ENCODE measurements around the gene MPPED2.

Gene MPPED2

DNA sequence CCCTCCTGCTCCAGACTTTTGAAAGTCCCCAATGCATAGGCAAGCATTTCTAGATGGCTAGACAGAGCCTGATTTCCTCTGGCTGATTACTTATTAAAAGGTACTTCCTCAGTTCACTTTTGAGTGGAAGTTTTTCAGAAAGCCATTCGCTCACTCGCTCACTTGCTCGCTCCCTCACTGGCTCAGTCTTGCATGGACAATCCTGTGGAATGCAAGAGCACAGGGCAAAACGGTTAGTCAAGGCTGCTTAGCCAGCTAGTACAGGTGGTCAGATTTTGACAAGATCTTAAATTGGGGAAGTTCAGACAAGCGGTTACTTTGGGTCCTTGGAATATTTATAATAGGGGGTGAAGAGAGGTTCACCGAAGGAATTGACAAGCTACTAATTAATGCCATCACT, 162.3 kb downstream of the MPPED2 start:
- DNase-seq (ENCODE audit: low read depth in 3 of 3, low spot score in 1 of 3), result no peak

DNA sequence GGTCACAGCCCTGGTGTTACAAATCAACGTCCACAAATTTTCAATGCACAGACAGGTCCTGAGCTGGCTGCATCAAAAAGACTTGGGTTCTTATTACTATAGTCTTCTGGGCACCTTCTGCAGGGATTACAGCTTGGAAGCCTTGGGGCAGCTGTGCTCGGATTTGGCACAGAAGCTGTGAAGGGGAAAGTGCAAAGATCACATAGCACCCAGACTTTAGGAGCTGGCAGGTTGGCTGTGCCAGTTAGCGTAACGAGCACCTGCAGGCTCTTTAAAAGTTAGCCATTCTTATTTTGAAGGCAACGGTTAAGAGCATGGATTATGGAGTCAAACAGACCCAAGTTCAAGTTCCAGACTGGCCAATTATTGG, 162.9 kb downstream of the MPPED2 start:
- no peak for DNase-seq (ENCODE audit: low read depth in 3 of 3, low spot score in 1 of 3)

DNA sequence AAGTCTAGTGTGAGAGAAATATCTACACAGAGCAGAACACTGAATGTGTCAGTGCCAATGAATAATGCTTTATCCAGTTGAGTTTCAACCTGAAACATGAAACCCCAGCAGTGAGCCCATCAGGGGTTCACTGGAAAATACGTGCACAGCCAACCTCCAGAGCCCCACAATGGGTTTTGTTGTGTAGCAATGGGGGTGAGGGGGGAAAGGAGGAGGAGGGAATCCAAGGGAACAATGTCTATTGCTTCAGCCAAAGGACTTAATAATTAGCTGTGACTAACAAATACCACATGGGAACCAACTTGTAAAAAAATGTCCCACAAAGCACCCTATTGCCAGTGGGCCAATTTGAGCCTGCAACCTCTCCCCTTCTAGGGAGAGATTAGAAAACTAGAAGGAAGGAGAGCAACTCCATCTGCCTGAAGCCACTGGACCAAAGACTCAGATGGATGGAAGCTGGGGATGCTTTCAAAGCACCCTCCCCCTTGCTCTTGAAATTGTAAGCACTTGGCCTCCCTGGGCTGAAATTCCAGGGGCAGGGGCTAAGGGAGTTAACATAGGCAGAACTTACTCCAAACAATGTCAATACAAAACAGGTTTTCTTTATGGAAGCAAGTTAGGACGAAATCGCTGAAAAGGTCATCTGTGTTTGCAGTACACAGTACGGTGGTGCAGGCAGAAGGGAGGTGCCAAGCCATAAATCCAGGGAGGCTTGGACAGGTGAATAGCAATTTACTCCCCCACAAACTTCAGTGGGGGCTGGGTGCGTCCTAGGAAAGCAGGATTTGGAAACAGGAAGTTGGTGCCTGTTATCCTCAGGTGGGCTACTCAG, 163.5 kb downstream of the MPPED2 start:
- no peak for DNase-seq (ENCODE audit: low read depth in 3 of 3, low spot score in 1 of 3)

DNA sequence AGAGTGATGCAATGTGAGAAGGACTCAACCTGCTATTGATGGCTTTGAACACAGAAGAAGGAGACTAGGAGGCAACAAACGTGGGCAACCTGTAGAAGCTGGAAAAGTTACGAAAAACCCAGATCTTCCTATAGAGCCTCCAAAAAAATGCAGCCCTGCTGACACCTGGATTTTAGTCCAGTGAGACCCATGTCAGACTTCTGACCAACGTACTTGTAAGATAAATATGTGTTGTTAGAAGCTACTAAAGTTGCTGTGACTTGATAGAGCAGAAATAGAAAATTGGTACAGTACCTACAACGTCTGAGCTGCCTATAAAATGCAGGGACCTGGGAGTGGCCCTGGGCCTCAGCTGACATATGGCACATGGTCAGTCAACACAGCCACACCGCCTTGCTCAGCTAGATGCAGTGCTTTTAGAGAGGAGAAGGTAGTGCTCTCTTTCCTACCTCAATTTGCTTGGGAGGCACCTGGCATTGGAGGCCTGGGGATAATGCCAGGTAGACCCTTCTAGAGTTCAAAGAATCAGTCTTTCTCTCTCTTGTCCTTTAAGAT, 165.8 kb downstream of the MPPED2 start:
- DNase-seq (ENCODE audit: low read depth in 3 of 3, low spot score in 1 of 3), result no peak

DNA sequence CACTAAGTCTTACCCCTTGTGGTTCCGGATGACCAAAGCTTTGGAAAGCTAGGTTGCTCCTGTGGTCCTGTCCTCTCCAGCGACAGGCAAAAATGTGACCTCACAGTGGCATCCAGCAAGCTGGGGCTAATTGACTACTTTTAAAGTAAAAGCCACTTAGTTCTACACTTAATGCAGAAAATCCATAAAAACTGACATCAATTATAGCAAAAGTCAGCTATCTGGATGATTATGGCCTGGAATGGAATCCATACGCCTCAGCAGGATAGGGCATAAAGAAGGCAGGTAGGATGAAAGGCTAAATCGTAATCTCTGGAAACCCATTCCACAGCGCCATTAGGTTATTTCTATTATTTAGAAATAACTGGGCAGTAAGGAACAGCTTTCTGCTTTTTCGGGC, 171.3 kb downstream of the MPPED2 start:
- DNase-seq (ENCODE audit: low read depth in 3 of 3, low spot score in 1 of 3), result no peak

DNA sequence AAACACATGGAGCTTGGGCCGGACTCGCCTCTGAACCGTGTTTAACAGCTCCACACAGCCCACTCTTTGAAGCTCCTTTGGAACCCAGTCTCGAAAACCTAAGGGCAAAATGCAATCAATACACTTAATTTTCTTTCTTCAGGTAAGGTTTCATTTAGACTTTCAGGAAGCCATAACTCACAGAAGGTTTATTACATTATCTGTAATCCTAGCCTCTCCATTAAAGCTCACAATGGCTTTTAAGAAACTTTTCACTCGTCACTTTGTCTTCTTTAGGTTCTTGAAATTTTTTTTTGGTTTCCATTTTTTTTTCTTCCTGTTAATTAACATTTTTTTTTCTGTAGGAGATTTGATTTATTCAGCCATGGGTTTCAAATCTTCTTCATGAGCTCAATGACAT, 171.9 kb downstream of the MPPED2 start:
- no peak for DNase-seq (ENCODE audit: low read depth in 3 of 3, low spot score in 1 of 3)

DNA sequence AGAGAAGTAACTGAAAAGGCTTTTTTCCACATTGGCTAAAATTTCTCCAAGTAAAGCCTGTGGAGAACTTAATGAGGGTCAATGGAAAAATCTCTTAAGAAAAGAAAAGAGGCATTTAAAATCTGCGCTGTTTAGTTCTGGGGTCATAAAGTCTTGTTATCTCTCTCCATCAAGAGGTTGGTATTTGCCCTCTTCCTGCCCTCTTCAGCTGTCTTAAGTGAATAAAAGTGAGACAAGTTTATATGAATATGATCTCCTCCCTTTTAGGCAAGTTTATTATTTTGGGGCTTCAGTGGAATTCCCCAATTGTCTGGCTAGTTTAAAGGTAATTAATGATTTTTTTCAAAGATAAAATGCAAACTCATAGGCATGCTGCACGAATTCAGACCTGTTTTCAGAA, 173.6 kb downstream of the MPPED2 start:
- no peak for DNase-seq (ENCODE audit: low read depth in 3 of 3, low spot score in 1 of 3)

DNA sequence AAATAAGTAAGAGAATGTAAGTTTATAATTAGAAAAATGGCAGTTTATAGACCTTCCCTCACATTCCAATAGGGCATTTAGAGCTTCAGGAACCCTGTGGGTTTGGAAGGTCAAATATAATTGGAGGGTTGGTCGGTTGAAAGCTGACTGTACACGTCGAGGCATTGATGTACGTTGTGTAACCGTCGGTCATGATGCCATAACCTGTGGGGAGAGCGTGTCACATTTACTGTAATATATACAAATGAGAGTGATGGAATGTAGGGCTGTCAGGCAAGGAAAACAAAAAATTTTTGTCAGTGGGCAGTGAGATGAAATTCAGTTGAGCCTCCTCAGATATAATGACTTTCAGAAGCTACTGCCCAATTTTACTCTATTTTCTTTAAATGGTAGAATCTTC, 174.8 kb downstream of the MPPED2 start:
- DNase-seq (ENCODE audit: low read depth in 3 of 3, low spot score in 1 of 3), result no peak

DNA sequence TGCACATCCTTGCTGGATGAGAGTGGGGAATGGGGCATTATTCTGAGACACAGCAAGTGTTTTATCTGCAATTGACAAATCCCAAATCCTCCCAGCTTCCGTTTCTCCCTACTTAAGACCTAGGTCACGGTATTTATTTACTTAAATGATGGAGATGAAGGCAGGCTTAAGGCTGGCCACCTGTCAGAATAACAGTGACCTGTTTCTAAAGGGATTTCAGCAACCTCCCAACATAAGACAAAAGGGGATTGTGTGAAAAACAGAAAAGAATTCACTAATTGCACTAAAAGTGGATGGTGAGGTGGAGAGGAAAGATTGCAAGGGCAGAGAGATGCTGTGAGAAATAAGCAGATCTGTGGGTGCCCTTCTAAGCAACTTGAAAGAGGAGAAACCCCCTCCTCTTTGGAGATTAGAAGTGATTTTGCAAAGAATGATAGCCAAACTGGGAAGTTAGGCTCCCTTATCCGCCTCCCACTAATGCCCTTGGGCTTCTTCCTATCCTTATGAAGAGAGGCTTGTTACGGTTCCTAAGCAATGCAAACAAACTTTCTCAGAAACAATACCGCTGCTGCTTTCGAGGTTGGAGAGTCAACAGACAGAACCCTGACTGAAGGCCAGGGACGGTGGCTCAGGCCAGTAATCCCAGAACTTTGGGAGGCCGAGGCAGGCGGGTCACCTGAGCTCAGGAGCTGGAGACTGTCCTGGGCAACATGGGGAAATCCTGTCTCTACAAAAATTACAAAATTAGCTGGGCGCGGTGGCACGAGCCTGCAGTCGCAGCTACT, 179.0 kb downstream of the MPPED2 start:
- no peak for DNase-seq (ENCODE audit: low read depth in 3 of 3, low spot score in 1 of 3)

DNA sequence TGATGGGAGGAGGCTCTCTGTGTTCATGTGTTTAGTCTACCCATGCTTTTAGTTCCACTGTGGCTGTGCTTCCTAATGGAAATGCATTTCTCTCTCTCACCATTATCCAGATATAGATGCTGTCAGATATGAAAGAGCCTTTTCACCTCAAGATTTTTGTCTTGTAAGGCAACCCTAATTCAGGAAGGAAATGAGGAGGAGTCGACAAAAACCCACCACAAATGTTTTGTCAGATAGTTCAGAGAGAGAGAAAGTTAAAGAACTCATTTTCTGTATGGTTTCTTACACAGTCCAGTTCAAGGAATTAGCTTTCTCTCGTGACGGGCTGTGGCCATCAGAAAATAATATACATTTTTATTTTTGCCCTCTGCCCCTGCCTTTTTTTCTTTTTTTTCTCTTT, 180.8 kb downstream of the MPPED2 start:
- no peak for DNase-seq (ENCODE audit: low read depth in 3 of 3, low spot score in 1 of 3)

DNA sequence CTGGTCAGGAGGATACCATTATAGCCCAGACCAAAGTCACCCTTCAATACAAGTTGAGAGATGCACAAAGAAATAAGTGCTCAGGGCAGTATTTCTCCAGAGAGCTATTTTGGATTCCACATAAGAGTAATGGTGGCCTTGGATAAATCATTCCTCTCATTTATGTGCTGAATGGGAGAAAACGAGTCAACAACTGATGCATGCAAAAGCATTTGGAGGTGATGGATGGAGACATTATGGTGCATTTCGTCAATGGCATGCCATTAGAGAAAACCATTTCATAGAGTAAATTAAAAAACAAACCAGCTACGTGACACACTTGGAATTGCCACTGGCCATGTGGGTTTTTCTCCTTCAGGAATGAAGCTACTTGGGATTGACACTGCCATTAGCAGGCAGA, 182.0 kb downstream of the MPPED2 start:
- DNase-seq (ENCODE audit: low read depth in 3 of 3, low spot score in 1 of 3), result no peak

DNA sequence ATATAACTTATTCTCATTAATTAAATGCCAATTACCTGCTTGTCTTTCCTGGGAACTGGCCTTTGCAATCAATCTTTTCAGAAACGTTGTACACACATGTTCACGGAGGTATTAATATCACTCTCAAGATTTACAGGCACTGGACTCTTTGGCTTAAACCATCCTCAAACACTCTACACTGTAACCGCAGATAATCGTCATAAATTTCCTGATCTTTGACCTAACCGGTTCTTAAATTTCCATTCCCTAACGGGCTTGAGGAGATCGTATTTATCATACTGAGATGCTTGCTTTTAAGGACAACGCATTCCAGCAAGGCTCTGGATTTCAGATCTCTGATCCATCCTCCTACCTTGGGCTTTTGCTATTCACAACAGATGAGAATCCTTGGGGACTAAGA, 190.4 kb downstream of the MPPED2 start:
- no peak for DNase-seq (ENCODE audit: low read depth in 3 of 3, low spot score in 1 of 3)

DNA sequence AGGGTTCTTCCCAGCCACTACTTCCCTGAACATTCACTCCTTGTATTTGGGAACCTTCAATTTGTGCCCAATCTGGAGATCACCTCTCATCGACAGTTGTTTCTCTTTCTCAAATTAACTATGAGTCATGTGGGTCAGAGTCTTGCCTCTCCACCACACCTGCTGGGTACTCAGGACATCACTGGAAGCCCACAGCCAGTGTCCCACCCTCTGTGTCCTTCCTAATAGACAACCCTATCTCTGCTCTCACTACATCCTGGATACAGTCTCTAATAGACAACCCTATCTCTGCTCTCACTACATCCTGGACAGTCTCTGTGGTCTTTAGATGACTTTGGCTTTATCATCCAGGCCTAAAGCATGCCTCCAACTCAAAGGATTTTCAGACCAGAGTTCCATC, 193.1 kb downstream of the MPPED2 start:
- no peak for DNase-seq (ENCODE audit: low read depth in 3 of 3, low spot score in 1 of 3)

DNA sequence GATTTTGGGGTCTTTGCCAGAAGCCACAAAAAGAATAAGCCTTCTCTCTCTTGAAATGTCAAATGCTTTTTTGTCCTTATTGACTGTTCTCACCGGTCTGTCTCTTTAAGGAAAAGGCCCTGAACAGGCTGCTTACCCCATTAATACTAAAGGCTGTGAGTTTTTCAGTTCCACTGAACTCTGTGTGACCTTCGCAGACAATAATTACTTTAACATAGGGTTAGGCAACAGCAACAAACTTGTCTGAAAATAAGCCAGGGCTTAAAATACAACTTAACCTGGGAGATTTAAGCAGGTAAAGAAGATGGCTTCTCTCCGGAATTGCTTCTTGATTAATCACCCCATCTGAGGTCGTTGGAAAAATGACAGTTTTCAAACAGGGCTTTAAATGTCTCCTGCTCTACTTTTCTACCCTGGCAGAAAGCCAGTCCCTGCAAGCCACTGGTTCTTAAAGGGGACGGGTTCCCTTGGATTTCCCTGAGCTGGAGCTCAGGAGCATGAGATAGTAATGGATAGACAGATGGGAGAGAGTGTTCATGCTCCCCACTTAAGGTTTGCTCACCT, 193.8 kb downstream of the MPPED2 start:
- no peak for DNase-seq (ENCODE audit: low read depth in 3 of 3, low spot score in 1 of 3)

DNA sequence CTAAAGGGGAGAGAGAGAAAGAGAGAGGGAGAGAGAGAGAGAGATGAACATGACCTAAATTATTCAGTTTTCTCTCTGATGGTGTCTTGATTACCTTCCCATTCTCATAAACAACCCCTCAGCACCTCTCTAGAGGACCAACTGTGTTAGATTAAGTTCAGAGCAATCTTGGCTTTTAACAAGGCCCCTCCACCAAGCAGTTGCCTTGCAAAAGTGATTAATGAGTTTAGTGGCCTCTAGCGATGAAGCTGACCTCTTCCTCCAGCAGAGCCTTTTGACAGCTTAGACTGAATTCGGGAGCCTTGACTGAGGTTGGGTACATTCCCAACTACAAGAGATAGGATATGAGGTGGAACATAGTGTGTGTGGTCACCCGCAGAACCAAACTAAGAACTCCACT, 197.2 kb downstream of the MPPED2 start:
- DNase-seq (ENCODE audit: low read depth in 3 of 3, low spot score in 1 of 3), result no peak

DNA sequence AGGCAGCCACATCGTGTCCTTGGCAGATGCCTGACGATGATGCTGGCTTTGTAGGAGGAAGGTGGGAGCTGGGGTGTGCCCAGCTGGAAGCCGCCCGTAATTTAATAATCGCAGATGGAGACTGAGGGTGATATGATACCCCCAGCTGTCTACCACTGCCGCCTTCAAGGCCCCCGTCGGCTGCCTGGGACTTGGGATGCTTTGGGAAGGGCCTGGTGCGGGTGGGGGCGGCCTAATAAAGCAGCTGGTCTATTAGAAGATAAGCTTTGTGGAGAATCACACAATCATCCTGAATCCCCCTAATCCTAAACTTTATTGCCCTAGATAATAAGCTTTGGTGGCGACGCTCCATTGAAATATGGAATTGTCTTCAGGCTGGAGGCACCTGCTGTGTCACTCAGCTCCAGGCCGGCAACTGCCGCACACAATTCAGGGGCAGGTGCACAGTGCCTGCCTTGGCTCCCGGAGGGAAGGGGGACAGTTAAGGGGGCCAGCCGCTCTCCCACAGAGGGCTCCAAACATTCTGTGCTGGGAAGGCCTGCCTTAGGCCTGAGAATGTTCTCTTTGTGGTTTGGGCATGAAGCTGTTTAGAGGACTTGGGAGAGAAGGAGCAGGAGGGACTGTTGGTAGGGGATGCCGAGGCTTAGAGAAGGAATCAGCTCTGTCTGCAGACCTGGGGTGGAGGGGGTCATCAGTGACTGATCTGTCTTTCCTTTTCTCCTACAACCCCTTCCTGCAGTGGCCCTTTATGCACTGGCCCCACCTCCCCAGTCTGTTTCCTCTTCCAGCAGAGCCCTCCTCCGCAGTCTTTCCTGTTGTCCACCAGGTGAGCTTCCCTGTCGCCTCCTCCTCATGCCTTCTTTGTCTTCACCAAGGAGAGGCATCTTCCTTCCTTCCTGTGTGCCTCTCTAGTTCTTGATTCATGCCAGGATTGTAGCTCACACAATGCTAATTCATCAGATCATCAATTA, 198.0 kb downstream of the MPPED2 start:
- no peak for DNase-seq (ENCODE audit: low read depth in 3 of 3, low spot score in 1 of 3)

DNA sequence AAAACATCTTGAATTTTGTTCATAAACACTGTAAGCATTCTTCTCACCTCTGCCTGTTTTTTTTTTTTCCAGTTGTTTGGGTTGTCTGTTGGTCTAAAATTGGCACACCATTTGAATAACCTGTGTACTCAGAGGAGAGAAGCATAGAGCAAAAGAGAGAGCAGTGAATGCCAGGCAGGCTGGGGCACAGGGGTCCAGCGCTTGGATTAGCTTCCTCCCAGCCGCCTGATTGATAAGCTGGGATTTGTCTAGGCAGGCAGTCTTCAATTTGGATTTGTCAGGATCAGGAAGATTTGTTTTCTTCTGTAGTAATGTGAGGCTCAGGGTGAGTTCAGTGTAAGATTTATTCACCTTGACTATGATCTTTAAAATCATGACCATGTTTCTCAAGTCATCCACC, 204.3 kb downstream of the MPPED2 start:
- DNase-seq (ENCODE audit: low read depth in 3 of 3, low spot score in 1 of 3), result no peak

DNA sequence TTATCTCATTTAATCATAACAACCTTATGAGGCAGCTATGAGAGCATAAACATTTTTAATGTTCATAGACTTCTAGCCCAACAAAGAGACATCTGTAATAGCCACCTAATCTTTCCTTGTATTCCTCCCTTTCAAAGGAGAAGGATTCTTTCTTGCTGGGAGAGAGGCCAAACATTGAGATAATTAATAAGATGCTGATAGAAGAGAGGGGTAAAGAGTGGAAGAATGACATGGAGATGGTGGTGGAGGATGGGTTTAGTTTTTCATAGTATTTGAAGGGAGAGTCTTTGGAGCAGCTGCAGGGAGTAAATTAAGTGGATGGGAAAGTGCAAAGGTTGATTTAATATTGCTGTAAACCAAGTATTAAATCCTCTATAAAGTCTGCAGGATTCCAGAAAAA, 205.3 kb downstream of the MPPED2 start:
- no peak for DNase-seq (ENCODE audit: low read depth in 3 of 3, low spot score in 1 of 3)

DNA sequence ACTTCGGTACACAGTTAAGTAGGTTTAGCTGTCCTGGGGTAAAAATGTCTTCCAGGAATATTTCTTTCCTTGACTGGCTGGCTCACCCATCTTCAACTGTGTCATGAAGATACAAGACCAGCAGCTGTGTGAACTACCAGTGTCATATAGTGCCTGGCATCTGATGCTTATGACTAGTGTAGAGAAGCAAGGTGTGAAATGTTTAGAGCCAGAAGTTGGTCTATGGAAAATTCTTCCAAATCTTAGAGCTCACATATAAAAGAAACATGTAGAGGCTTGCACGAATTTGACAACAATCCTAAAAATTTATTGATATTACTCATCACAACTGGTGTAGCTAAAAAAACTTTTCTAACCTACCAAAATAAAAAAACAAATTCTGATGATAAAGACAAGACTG, 208.8 kb downstream of the MPPED2 start:
- no peak for DNase-seq (ENCODE audit: low read depth in 3 of 3, low spot score in 1 of 3)

DNA sequence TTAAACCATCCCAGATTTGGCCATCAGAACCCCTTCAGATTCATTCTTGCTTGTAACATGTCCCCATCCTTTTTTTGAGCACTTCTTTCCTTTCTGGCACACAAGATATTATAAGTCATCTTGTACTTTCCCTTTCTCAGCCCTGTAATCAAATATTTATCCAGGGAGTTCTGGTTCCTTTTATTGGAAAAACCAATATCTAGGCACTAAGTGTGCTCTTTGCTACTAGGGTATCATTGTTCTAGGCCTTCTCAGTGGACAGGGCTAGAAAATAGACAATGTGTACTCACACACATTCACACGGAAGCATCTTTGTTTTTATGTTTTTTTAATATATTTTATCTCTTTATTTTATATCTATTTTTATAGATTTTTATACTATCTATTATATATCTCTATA, 216.0 kb downstream of the MPPED2 start:
- no peak for DNase-seq (ENCODE audit: low read depth in 3 of 3, low spot score in 1 of 3)

DNA sequence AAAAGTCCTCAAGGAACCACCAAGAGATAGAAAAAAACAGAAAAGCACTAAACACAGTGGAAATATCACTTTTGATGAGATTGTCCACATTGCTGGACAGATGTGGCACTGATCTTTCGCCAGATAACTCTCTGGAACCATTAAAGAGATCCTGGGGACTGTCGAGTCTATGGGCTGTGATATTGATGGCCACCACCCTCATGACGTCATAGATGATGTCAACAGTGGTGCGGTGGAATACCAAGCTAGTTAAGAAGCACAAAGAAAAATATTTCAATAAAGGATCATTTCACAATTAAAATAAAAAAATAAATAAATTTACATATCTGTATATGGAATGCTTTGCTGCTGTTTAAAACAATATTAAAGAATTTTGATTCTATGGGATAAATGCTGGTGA, 217.8 kb downstream of the MPPED2 start:
- DNase-seq (ENCODE audit: low read depth in 3 of 3, low spot score in 1 of 3), result no peak

Data from stimulated activated CD4-positive, alpha-beta T cell treated with anti-CD3 and anti-CD28 coated beads, TNF-alpha, amount 100 ng/mL, for 1 hour (primary cell).